OCI-LY7 (cell line): Measurements from ENCODE around the gene ZSWIM5.

Source experiments
- CTCF ChIP-seq: fragments of 200-600 bp; sonication (generic); conservative IDR thresholded peaks from 2 replicates; pipeline ENCODE4 v1.5.1; 2014; ENCODE audit warnings: mild to moderate bottlenecking, antibody characterized with exemption, low read length, moderate library complexity, mixed read lengths
- EZH2phosphoT487 ChIP-seq: fragments of 200-600 bp; sonication (generic); IDR thresholded peaks from 2 replicates; pipeline ENCODE4 v1.6.1; 2018; ENCODE audit warnings: low read depth, borderline replicate concordance, mild to moderate bottlenecking, mixed run types, antibody characterized with exemption, low read length, moderate library complexity, mixed read lengths

- TF ChIP-seq CTCF = no peak
- TF ChIP-seq EZH2phosphoT487 = no peak
Observed at GRCh38 chr1:45136984-45137383, 69.4 kb downstream of the ZSWIM5 start.
